Renal cortex interstitium (tissue), 11 donors: Measurements from ENCODE around the gene ARSJ. TPM values are rescaled to one million over a fixed set of nuclear protein-coding genes. Genes with fewer than 3 reads are reported as not detected.

Experiments
- DNase-seq, 11 donors: peaks; one replicate each; pipeline ENCODE4 v3.0.0-alpha.2; 2013; ENCODE audit warnings: low read depth in 9 of 11, low spot score in 4 of 11; ENCODE audit errors: extremely low read depth in 1 of 11
- polyA plus RNA-seq, 3 donors: library from polyadenylated mRNA; unstranded; fragments of 120-200 nt; gene quantifications; one replicate each; pipeline ENCODE4 v1.2.1, GENCODE V29; 2013; ENCODE audit not compliant: insufficient read length in 3 of 3

ARSJ gene
- polyA plus RNA-seq, 3 donors = 16.2 to 18.9 (median 16.5) TPM

DNA sequence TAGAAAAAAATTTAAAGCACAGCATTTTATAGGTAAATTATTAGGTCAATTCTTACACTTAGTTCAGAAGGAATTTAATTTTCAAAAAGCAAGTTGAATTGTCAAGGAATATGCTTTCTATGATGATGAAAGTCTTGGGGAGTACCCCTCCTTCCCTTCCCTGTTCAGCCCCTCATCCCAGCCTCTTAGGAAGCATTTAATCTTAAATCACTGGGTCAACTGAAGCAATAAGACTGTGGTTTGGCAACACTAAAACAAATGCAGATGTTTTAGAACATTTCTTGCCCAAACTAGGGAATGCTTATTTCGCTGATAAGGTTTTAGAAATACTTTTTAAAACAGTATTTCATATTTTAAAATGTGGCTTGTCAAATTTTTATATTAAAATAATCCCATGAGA lies 19.1 kb upstream of the ARSJ start:
- no peak for DNase-seq

- no peak for DNase-seq
These were observed 18.6 kb upstream of the ARSJ start for GRCh38 chr4:113998079-113998478.

DNA sequence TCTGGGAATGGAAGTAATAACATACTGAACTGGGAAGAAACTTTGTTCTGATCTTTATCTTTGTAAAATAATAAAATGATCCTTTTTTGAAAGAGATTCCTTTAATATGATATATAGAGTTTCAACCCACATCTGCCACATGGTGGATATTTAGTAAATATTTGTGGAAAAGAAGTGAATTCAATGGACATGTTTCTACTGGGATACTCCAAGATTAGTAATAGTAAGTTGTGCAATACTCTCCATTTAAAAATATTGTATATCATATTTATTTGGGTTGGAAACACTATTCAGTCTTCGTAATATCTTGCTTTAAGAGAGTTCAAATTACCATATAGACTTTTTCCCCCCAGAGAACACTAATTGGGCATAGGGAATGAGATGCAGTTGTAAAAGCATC lies 17.8 kb upstream of the ARSJ start:
- no peak for DNase-seq

DNA sequence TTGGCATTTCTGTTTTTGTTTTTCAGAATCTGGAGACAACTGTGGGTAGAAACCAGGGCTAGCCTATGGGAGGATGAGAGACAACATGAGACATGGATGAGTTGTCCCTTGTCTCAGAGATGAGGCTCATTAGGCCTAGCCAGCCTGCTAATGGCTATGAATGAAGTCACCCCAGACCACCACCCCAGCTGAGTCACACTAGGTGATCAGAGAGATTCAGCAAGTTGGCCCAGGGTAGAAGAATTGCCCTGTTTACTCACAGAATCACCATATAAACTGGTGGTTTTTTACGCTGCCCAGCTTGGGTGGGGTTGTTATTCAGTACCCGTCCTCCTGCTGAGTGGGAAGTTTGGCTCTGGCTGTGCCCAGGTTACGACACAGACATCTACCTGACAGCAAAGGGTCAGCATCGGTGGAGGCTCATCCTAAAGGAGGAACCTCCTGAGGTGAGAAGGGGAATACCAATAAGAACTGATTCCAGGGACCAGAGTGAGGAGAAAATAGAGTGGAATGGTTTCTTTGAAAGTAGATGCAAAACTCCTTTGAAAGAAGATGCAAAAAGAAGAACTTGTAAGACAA lies 17.2 kb upstream of the ARSJ start:
- no peak for DNase-seq

DNA sequence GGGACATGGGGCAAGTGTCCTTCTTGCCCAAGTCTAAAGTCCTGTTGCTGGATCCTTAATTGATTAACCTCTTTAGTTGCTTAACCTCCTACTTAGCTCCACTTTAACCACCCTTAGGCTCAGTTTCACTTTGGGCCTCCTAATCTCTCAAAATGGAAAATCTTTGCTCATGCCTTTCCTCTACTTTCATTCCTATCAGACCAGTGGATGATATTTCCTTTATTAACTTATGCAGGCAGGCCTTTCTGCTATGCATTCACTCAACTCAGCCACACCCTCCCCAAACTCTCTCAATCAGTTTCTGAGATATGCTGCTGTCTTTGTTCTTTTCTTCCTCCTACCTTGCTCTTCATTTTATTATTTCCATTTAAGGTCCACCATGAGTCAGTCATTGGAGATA lies 14.4 kb upstream of the ARSJ start:
- no peak for DNase-seq

DNA sequence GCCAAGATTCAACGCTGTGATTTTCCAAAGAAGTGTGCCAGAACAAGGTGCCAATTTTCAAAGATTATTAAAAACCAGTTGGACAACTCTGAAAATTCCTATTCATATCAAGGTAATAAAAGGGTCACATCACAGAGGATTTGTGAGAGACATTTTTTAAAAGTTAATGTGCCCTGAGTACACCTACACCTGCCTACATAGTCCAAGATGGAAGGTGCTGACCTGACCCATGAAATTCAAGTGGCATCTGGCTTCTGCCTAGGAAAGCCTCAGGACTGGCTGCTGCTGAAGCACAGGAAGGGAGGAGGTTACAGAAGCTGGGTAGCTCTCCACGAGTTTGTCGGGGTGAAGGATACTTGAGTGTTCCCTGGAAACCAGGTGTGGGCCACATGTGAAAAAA lies 11.4 kb upstream of the ARSJ start:
- DNase-seq = no peak

GRCh38 chr4:113987382-113987941 lies 8.0 kb upstream of the ARSJ start:
- DNase-seq = no peak

GRCh38 chr4:113982181-113982580 lies 2.7 kb upstream of the ARSJ start:
- DNase-seq = no peak

- no peak for DNase-seq
These were observed 2.1 kb upstream of the ARSJ start for GRCh38 chr4:113981591-113981990.

GRCh38 chr4:113979905-113980615 lies 613 bp upstream of the ARSJ start:
- no peak for DNase-seq

GRCh38 chr4:113978561-113979147 lies 793 bp downstream of the ARSJ start:
- DNase-seq = peak in 1 of 11 donors; percentile 11

- DNase-seq = no peak
These were observed 1.3 kb downstream of the ARSJ start for GRCh38 chr4:113978105-113978504.

- DNase-seq = no peak
These were observed 2.0 kb downstream of the ARSJ start for GRCh38 chr4:113977526-113977855.

DNA sequence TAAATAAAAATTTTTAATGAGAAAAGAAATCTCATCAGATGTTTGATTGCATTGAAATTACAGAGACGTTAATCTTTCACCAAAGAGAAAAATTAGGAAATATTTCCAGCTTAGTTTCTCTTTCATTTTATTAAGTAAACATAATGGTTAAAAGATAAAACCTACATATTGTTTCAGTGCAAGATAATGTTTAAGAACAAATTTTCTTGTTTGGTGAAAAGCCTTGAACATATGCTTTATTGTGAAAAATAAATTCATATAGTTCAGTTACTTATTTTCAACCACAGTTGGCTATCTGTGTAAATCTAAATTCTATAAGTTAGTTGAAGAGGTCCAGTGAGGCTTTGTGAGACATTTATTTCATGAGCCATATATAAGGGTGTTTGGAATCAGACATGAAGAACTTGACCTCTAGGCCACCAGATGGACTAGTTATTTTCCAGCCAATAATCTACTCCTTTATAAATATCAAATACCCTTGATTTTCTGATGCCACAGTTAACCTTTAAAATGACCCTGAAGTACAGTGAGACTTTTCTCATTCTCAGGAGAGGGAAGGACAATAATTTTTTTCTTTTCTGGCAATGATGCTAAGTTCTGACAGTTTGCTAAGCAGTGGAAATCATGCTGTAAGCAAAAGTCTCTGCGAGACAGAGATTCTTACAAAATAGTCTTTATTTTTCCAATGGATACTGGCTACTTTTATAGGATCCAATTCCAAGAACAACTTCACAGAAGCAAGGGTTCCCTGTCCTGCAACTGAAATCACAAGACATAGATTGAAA lies 2.5 kb downstream of the ARSJ start:
- no peak for DNase-seq

- no peak for DNase-seq
These were observed 3.9 kb downstream of the ARSJ start for GRCh38 chr4:113975578-113975977.

DNA sequence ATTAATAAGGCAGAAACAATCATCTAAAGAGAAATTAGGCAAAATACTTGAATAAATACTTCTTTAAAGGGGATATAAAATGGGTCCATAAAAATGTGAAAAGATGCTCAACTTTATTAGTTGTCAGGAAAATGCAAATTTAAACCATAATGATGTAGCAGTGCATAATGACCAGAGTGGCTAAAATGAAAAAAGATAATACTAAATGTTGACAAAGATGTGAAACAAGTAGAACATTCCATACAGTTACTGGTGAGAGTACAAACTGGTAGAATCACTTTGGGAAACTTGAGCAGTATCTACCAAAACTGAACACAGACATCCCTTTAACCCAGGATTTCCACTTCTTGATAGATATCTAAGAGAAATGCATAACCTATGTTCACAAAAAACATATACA lies 5.0 kb downstream of the ARSJ start:
- DNase-seq = no peak

- DNase-seq = no peak
These were observed 6.1 kb downstream of the ARSJ start for GRCh38 chr4:113973345-113973744.

- DNase-seq = no peak
These were observed 6.7 kb downstream of the ARSJ start for GRCh38 chr4:113972781-113973180.

DNA sequence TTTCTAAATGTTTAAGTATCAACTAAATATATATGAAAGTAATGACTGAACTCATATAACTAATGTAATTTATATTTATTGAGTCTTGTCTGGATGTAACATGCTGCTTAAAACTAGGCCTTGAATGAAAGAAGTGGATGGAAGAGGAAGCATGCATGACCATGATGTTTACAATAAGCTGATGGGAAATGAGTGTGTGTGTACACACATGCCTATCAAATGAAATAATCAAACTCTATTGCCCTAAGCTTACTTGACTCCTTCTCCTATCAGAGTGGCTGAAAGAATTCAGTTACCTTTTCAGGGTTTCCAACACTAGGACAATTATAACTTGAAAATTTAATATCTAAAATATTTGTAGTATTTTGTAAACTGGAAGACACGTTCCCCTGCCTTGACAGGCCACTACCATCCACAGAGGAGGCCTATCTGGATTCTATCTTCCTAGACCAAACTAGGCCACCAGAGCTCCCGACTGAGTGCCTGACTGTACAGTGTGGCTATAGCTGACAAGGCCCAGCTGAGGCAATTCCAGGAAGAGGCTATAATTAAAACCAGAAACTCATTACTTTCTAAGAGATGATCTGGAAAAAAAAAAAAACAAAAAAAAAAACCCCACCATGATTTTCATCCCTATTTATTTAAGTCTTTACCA lies 7.6 kb downstream of the ARSJ start:
- DNase-seq = no peak
